Coronary artery (tissue), 2 donors: Measurements from ENCODE around the gene OPHN1.

Experiments used
- DNase-seq: peaks from one replicate; pipeline ENCODE4 v3.0.0-alpha.2; 2017; ENCODE audit warnings: low spot score
- H3K27ac ChIP-seq, 2 donors: fragments of 200-600 bp; sonication (generic); one replicate each; pipeline ENCODE4 v1.5.1; 2016 to 2019
- H3K4me3 ChIP-seq: fragments of 200-600 bp; sonication (generic); 2 replicates; pipeline ENCODE4 v1.5.1; 2016; ENCODE audit warnings: mild to moderate bottlenecking, moderate library complexity
- TF ChIP-seq, protein P1 (sequence below): fragments of 200-600 bp; sonication (generic); IDR thresholded peaks from one replicate; pipeline ENCODE4 v1.5.1; 2019; ENCODE audit warnings: antibody characterized with exemption

The OPHN1 gene

DNA sequence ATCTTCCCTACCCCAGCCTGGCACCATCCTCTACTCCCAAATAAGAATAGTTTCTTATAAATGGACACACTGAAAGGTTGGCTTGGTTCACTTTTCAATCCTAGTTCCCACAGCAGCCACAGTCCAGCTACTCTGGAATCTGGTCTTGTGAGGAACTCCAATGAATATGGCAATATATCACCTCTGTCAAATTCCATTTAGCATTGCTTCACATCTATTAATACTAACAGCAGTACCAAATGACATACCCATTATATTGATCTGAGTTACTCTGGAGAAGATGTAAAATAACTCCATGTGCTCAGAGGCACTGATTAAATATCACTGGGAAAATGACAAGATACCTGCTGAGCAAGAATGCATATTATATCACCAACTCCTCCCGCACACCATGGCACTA, 8.6 kb downstream of the OPHN1 start:
- H3K4me3 ChIP-seq = no peak overlapping the region
- no peak for DNase-seq
- TF ChIP-seq, protein P1, sequence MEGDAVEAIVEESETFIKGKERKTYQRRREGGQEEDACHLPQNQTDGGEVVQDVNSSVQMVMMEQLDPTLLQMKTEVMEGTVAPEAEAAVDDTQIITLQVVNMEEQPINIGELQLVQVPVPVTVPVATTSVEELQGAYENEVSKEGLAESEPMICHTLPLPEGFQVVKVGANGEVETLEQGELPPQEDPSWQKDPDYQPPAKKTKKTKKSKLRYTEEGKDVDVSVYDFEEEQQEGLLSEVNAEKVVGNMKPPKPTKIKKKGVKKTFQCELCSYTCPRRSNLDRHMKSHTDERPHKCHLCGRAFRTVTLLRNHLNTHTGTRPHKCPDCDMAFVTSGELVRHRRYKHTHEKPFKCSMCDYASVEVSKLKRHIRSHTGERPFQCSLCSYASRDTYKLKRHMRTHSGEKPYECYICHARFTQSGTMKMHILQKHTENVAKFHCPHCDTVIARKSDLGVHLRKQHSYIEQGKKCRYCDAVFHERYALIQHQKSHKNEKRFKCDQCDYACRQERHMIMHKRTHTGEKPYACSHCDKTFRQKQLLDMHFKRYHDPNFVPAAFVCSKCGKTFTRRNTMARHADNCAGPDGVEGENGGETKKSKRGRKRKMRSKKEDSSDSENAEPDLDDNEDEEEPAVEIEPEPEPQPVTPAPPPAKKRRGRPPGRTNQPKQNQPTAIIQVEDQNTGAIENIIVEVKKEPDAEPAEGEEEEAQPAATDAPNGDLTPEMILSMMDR = no peak
- H3K27ac ChIP-seq = no peak overlapping the region

GRCh38 chrX:68422478-68422877, 10.8 kb downstream of the OPHN1 start:
- no peak overlapping the region for H3K4me3 ChIP-seq
- no peak overlapping the region for H3K27ac ChIP-seq
- TF ChIP-seq, protein P1 = no peak
- no peak for DNase-seq

DNA sequence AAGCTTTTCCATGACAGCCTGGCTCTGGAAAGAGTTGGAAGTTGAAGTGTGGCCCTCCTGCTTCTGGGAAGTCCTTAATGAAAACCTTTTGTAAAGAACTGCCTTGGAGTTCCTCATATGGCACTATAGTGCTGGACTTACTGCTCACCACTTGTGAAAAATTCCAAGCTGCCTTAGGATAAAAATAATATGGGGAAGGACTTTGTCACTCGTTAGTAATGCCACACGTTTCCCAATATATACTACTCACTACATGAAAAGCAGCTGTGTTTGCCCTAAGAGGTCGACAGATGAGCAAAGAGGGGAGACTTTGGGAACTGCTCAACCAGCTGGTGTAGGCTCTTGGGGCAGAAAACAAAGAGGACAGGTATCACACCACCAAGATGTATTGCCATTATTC, 11.7 kb downstream of the OPHN1 start:
- no peak for DNase-seq
- no peak overlapping the region for H3K27ac ChIP-seq
- no peak overlapping the region for H3K4me3 ChIP-seq
- TF ChIP-seq, protein P1 = no peak

DNA sequence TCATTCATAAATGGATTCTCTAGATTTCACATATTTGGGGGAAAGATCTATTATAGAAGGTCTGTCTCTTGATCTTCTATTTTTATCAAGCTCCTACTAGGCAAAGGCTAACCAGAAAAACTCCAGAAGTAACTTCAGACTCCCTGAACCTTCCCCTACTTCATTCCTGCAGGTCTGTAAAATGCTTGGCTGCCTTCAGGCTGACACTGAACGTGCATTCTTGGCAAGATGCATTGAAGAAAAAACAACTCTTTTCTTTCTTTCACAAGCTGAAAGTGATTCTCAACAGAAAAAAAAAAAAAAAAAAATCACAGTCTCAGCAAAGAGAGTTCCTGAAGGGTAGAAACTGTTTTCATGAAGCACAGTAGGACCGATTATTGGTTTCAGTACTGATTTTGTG, 12.7 kb downstream of the OPHN1 start:
- DNase-seq = no peak
- Histone ChIP-seq H3K27ac (no peak overlapping the region), H3K4me3 (no peak overlapping the region)
- TF ChIP-seq, protein P1 = no peak

GRCh38 chrX:68419975-68420374, 13.3 kb downstream of the OPHN1 start:
- TF ChIP-seq, protein P1 = no peak
- DNase-seq = no peak

DNA sequence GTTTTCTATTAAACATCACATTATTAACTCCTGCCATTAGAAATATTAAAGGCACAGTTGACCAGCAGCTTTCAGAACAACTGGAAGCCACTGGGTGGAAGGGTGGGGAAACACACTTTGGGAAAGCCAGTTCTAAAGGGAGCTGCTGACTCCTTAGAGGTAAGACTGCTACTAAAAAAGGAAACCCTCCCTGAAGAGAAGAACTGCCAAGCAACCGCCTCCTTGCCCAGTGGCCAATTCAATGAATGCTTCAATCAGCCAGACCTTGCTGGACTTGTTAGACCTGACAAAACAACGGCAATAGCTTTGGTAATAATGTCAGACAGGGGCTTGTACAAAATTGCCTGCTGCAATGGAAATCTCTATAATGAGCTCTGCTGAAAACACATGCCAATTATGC, 15.6 kb downstream of the OPHN1 start:
- no peak overlapping the region for H3K4me3 ChIP-seq

More at GRCh38 chrX:68419975-68420374, 13.3 kb downstream of the OPHN1 start:
- no peak overlapping the region for H3K27ac ChIP-seq
- H3K4me3 ChIP-seq = no peak overlapping the region

GRCh38 chrX:68416592-68416991, 16.7 kb downstream of the OPHN1 start:
- DNase-seq = no peak
- TF ChIP-seq, protein P1 = no peak
- Histone ChIP-seq H3K4me3 (no peak overlapping the region), H3K27ac (no peak overlapping the region)

More for the DNA sequence above, 15.6 kb downstream of the OPHN1 start:
- no peak overlapping the region for H3K27ac ChIP-seq
- TF ChIP-seq, protein P1 = no peak
- DNase-seq = no peak
